Lower leg skin (tissue), 3 donors: ENCODE data around the gene ST8SIA3.

Experiments
- CTCF ChIP-seq, 3 donors: fragments of 450-650 bp; IDR thresholded peaks; one replicate each; pipeline ENCODE4 v1.5.1; 2016; ENCODE audit warnings: antibody characterized with exemption in 3 of 3, mild to moderate bottlenecking in 3 of 3, moderate library complexity in 2 of 3
- POLR2A ChIP-seq, 2 donors: fragments of 450-650 bp; IDR thresholded peaks; one replicate each; pipeline ENCODE4 v1.6.1; 2016 to 2017; ENCODE audit warnings: antibody characterized with exemption in 2 of 2, mild to moderate bottlenecking in 1 of 2, moderate library complexity in 1 of 2

DNA sequence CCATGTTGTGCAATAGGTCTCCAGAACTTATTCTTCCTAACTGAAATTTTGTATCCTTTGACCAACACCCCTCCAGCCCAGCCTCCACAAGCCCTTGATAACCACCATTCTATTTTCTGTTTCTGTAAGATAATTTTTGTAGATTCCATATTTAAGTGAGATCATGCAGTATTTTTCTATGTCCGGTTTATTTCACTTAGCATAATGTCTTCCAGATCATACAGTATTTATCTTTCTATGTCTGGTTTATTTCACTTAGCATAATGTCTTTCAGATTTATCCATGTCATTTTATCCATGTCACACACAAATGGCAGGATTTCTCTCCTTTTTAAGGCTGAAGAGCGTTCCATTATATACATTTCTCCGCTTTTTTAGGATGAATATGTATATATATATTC is 58.4 kb downstream of the ST8SIA3 start:
- TF ChIP-seq CTCF (IDR thresholded peaks at IDR 0.05) (no peak), POLR2A (IDR thresholded peaks at IDR 0.05) (no peak)
